ENCODE data around the gene SKIDA1.

- TF ChIP-seq SMAD3 (CRISPR knock-in tag; IDR thresholded peaks at IDR 0.05; ENCODE audit: borderline replicate concordance) (no peak), CTCF (IDR thresholded peaks at IDR 0.05) (no peak), JUN (CRISPR knock-in tag; IDR thresholded peaks at IDR 0.05) (no peak), ZBTB21 (CRISPR knock-in tag; IDR thresholded peaks at IDR 0.05; ENCODE audit: borderline replicate concordance) (no peak), TEAD4 (CRISPR knock-in tag; IDR thresholded peaks at IDR 0.05) (no peak), FOXP4 (CRISPR knock-in tag; IDR thresholded peaks at IDR 0.05) (no peak), PREB (CRISPR knock-in tag; IDR thresholded peaks at IDR 0.05; ENCODE audit: borderline replicate concordance) (no peak), ZNF121 (CRISPR knock-in tag; IDR thresholded peaks at IDR 0.05) (no peak), USF2 (CRISPR knock-in tag; IDR thresholded peaks at IDR 0.05) (no peak)
Measured at GRCh38 chr10:21468086-21468485, 57.4 kb downstream of the SKIDA1 start.
